Transverse colon (tissue), 4 donors: Measurements from ENCODE around the gene GRB2.

Experiments used
- EP300 ChIP-seq: sonication (generic); formaldehyde crosslinking; IDR thresholded peaks from one replicate; pipeline ENCODE4 v1.6.1; 2017; ENCODE audit warnings: antibody characterized with exemption, low read depth
- POLR2A ChIP-seq: fragments of 450-650 bp; IDR thresholded peaks from one replicate; pipeline ENCODE4 v1.6.1; 2016; ENCODE audit warnings: antibody characterized with exemption, mild to moderate bottlenecking, moderate library complexity
- POLR2AphosphoS5 ChIP-seq, 3 donors: sonication (generic); formaldehyde crosslinking; IDR thresholded peaks; one replicate each; pipeline ENCODE4 v1.6.1; 2016; ENCODE audit warnings: antibody characterized with exemption in 3 of 3
- TF ChIP-seq, protein P1 (sequence below), 5 experiments: fragments of 200-600 bp in 3 of 5; fragments of 450-650 bp in 2 of 5; sonication (generic) in 3 of 5; IDR thresholded peaks; 1 replicate in 2 of 5; 2 replicates in 3 of 5; pipeline ENCODE4 v1.5.1; 2016 to 2017; ENCODE audit warnings: antibody characterized with exemption in 5 of 5, inconsistent platforms in 3 of 5, mild to moderate bottlenecking in 2 of 5, moderate library complexity in 1 of 5

DNA sequence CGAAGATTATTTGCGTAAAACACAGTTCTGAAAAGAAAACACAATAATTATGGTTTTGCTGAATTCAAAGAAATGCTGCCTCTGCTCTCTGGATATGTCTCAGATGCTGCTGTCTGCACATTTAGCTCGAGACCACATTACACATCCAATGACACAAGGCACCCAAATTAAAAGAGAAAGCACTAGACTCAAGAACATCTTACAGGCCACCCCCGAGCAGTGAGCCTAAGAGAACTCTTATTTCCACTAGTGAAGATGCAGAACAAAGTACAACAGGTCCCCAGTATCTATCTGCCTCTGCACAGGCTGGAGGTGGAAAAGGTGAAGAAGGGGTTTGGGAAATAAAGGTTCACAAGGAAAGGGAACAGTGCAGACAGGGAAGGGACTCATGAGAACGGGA, 33.5 kb downstream of the GRB2 start:
- no peak for TF ChIP-seq EP300
- no peak for TF ChIP-seq POLR2A
- TF ChIP-seq POLR2AphosphoS5 (IDR thresholded peaks at IDR 0.05) = no peak
- TF ChIP-seq, protein P1, sequence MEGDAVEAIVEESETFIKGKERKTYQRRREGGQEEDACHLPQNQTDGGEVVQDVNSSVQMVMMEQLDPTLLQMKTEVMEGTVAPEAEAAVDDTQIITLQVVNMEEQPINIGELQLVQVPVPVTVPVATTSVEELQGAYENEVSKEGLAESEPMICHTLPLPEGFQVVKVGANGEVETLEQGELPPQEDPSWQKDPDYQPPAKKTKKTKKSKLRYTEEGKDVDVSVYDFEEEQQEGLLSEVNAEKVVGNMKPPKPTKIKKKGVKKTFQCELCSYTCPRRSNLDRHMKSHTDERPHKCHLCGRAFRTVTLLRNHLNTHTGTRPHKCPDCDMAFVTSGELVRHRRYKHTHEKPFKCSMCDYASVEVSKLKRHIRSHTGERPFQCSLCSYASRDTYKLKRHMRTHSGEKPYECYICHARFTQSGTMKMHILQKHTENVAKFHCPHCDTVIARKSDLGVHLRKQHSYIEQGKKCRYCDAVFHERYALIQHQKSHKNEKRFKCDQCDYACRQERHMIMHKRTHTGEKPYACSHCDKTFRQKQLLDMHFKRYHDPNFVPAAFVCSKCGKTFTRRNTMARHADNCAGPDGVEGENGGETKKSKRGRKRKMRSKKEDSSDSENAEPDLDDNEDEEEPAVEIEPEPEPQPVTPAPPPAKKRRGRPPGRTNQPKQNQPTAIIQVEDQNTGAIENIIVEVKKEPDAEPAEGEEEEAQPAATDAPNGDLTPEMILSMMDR (IDR thresholded peaks at IDR 0.05) = no peak
